Stimulated activated CD4-positive, alpha-beta T cell treated with anti-CD3 and anti-CD28 coated beads, TNF-alpha, amount 100 ng/mL, for 48 hours (primary cell): ENCODE measurements around the gene DOCK7.

Source experiments
- DNase-seq, 3 donors: peaks; one replicate each; pipeline ENCODE4 v3.0.0-alpha.2; 2020; ENCODE audit warnings: low read depth in 3 of 3

Gene DOCK7

GRCh38 chr1:62417351-62417999 is 270.7 kb downstream of the DOCK7 start:
- no peak for DNase-seq

- no peak for DNase-seq
Measured at GRCh38 chr1:62415687-62416086, 272.5 kb downstream of the DOCK7 start.

GRCh38 chr1:62407398-62408009 is 280.7 kb downstream of the DOCK7 start:
- peak in 1 of 3 donors; percentile 8 for DNase-seq

- DNase-seq: no peak
Measured at GRCh38 chr1:62406576-62406975, 281.6 kb downstream of the DOCK7 start.

GRCh38 chr1:62405247-62405646 is 282.9 kb downstream of the DOCK7 start:
- DNase-seq: no peak
